ENCODE data around the gene TRAF3IP3. TPM values are rescaled to one million over a fixed set of nuclear protein-coding genes. Genes with fewer than 3 reads are reported as not detected.

TRAF3IP3 gene
- total and polyA plus RNA-seq, 2 donors (not counting 1 experiment from before 2014, with no cell fraction given), result not detected

GRCh38 chr1:209768354-209768774 lies 12.5 kb downstream of the TRAF3IP3 start:
- H3K9me3 ChIP-seq (ENCODE audit: control insufficient read depth, insufficient read depth, low read depth, low read length), result no peaks in the 10 kb centered on the region
- no peaks in the 10 kb centered on the region for H3K36me3 ChIP-seq (ENCODE audit: control insufficient read depth, insufficient read depth, low read length)
- no peak for TF ChIP-seq CTCF (conservative IDR thresholded peaks at IDR 0.05 in 1 of 2, IDR thresholded peaks at IDR 0.05 in 1 of 2; ENCODE audit: low read depth in 1 of 2, low read length in 2 of 2)
- TF ChIP-seq EZH2 (IDR thresholded peaks at IDR 0.05; ENCODE audit: low read length, missing control alignments), result no peak
- peaks cover 17% of the 10 kb centered on the region for H3K4me1 ChIP-seq (ENCODE audit: control insufficient read depth, extremely low read depth, insufficient read depth, low read length)
- H4K20me1 ChIP-seq (ENCODE audit: control insufficient read depth, extremely low read depth, insufficient read depth, low read length), result no peaks in the 10 kb centered on the region
- no peaks in the 10 kb centered on the region for H3K79me2 ChIP-seq (ENCODE audit: control insufficient read depth, insufficient read depth, low read length)
- DNase-seq (ENCODE audit: low read depth in 2 of 2), result no peak
- no peak overlapping the region for H3K4me2 ChIP-seq (ENCODE audit: extremely low read depth, insufficient read depth, low read length)
- no peak overlapping the region for H3K9ac ChIP-seq (ENCODE audit: insufficient read depth, low read length)
- no peaks in the 10 kb centered on the region for H3K27me3 ChIP-seq (ENCODE audit: control insufficient read depth, insufficient read depth, low read length)
- H3K4me3 ChIP-seq (replicated peaks in 1 of 4; ENCODE audit: control extremely low read depth in 1 of 4, insufficient read depth in 1 of 4, low read depth in 3 of 4, low read length in 4 of 4), result no peak overlapping the region
- H3K27ac ChIP-seq (ENCODE audit: insufficient read depth, low read length), result no peak overlapping the region
- no peak overlapping the region for H2AFZ ChIP-seq (ENCODE audit: low read length)

GRCh38 chr1:209769171-209769904 lies 13.5 kb downstream of the TRAF3IP3 start:
- peak overlapping the region; percentile 8 for H3K9ac ChIP-seq (ENCODE audit: insufficient read depth, low read length)
- DNase-seq (ENCODE audit: low read depth in 2 of 2), result peak; percentile 89 to 93
- peak overlapping the region; percentile 17 for H3K4me2 ChIP-seq (ENCODE audit: extremely low read depth, insufficient read depth, low read length)
- no peaks in the 10 kb centered on the region for H3K27me3 ChIP-seq (ENCODE audit: control insufficient read depth, insufficient read depth, low read length)
- no peaks in the 10 kb centered on the region for H3K36me3 ChIP-seq (ENCODE audit: control insufficient read depth, insufficient read depth, low read length)
- no peaks in the 10 kb centered on the region for H4K20me1 ChIP-seq (ENCODE audit: control insufficient read depth, extremely low read depth, insufficient read depth, low read length)
- no peaks in the 10 kb centered on the region for H3K9me3 ChIP-seq (ENCODE audit: control insufficient read depth, insufficient read depth, low read depth, low read length)
- TF ChIP-seq EZH2 (IDR thresholded peaks at IDR 0.05; ENCODE audit: low read length, missing control alignments) (no peak), CTCF (conservative IDR thresholded peaks at IDR 0.05 in 1 of 2, IDR thresholded peaks at IDR 0.05 in 1 of 2; ENCODE audit: low read depth in 1 of 2, low read length in 2 of 2) (no peak)
- no peaks in the 10 kb centered on the region for H3K79me2 ChIP-seq (ENCODE audit: control insufficient read depth, insufficient read depth, low read length)
- H3K27ac ChIP-seq (ENCODE audit: insufficient read depth, low read length), result peak overlapping the region; percentile 82
- H3K4me3 ChIP-seq (replicated peaks in 1 of 4; ENCODE audit: control extremely low read depth in 1 of 4, insufficient read depth in 1 of 4, low read depth in 3 of 4, low read length in 4 of 4), result no peak overlapping the region
- H3K4me1 ChIP-seq (ENCODE audit: control insufficient read depth, extremely low read depth, insufficient read depth, low read length), result peaks cover 17% of the 10 kb centered on the region
- peak overlapping the region; percentile 95 for H2AFZ ChIP-seq (ENCODE audit: low read length)

- H3K9me3 ChIP-seq (ENCODE audit: control insufficient read depth, insufficient read depth, low read depth, low read length), result no peaks in the 10 kb centered on the region
- no peaks in the 10 kb centered on the region for H4K20me1 ChIP-seq (ENCODE audit: control insufficient read depth, extremely low read depth, insufficient read depth, low read length)
- H3K27ac ChIP-seq (ENCODE audit: insufficient read depth, low read length), result peak overlapping the region; percentile 82
- H3K36me3 ChIP-seq (ENCODE audit: control insufficient read depth, insufficient read depth, low read length), result no peaks in the 10 kb centered on the region
- H2AFZ ChIP-seq (ENCODE audit: low read length), result peak overlapping the region; percentile 95
- peaks cover 17% of the 10 kb centered on the region for H3K4me1 ChIP-seq (ENCODE audit: control insufficient read depth, extremely low read depth, insufficient read depth, low read length)
- no peaks in the 10 kb centered on the region for H3K79me2 ChIP-seq (ENCODE audit: control insufficient read depth, insufficient read depth, low read length)
- peak in 1 of 2 donors; percentile 19 for DNase-seq (ENCODE audit: low read depth in 2 of 2)
- no peaks in the 10 kb centered on the region for H3K27me3 ChIP-seq (ENCODE audit: control insufficient read depth, insufficient read depth, low read length)
- peak overlapping the region; percentile 25 for H3K4me2 ChIP-seq (ENCODE audit: extremely low read depth, insufficient read depth, low read length)
- TF ChIP-seq EZH2 (IDR thresholded peaks at IDR 0.05; ENCODE audit: low read length, missing control alignments) (no peak), CTCF (conservative IDR thresholded peaks at IDR 0.05 in 1 of 2, IDR thresholded peaks at IDR 0.05 in 1 of 2; ENCODE audit: low read depth in 1 of 2, low read length in 2 of 2) (no peak)
- H3K4me3 ChIP-seq (replicated peaks in 1 of 4; ENCODE audit: control extremely low read depth in 1 of 4, insufficient read depth in 1 of 4, low read depth in 3 of 4, low read length in 4 of 4), result no peak overlapping the region
- peak overlapping the region; percentile 8 for H3K9ac ChIP-seq (ENCODE audit: insufficient read depth, low read length)
Measured at GRCh38 chr1:209769971-209770370, 14.1 kb downstream of the TRAF3IP3 start.

Data from fibroblast of lung (primary cell).